Mesothelial cell of epicardium (in vitro differentiated cells): Measurements from ENCODE around the gene ZNF366. TPM values are rescaled to one million over a fixed set of nuclear protein-coding genes. Genes with fewer than 3 reads are reported as not detected.

Experiments used
- DNase-seq, 2 experiments: peaks; one replicate each; pipeline ENCODE4 v3.0.0; 2021; ENCODE audit warnings: low spot score in 2 of 2; ENCODE audit not compliant: unreplicated experiment in 2 of 2
- H3K27ac Mint-ChIP-seq: 2 replicates; pipeline ENCODE4 v1.8.0; 2021; ENCODE audit warnings: mixed read lengths
- H3K27me3 Mint-ChIP-seq: 2 replicates; pipeline ENCODE4 v1.8.0; 2021; ENCODE audit warnings: low read depth, mixed read lengths
- H3K36me3 Mint-ChIP-seq: 2 replicates; pipeline ENCODE4 v1.8.0; 2021; ENCODE audit warnings: mixed read lengths
- H3K4me1 Mint-ChIP-seq: 2 replicates; pipeline ENCODE4 v1.8.0; 2021; ENCODE audit warnings: mixed read lengths
- H3K4me3 Mint-ChIP-seq: 2 replicates; pipeline ENCODE4 v1.8.0; 2021; ENCODE audit warnings: mild to moderate bottlenecking, moderate library complexity, mixed read lengths
- H3K9me3 Mint-ChIP-seq: 2 replicates; pipeline ENCODE4 v1.8.0; 2021; ENCODE audit warnings: mixed read lengths
- CTCF ChIP-seq: fragments of 200-600 bp; sonication (generic); IDR thresholded peaks from one replicate; pipeline ENCODE4 v1.5.0; 2021; ENCODE audit warnings: antibody characterized with exemption; ENCODE audit not compliant: unreplicated experiment
- total RNA-seq: library from RNA; stranded (reverse); gene quantifications from 3 replicates; pipeline ENCODE4 v1.2.1, GENCODE V29; 2021

ZNF366 gene
- total RNA-seq, 1 donor from 2014 or later = not detected

GRCh38 chr5:72455476-72455875, 51.7 kb downstream of the ZNF366 start:
- H3K36me3 Mint-ChIP-seq = no peaks in the 10 kb centered on the region
- no peak for DNase-seq
- H3K9me3 Mint-ChIP-seq = peaks cover 3% of the 10 kb centered on the region
- no peak overlapping the region for H3K27ac Mint-ChIP-seq
- H3K4me3 Mint-ChIP-seq = no peak overlapping the region
- peaks cover 18% of the 10 kb centered on the region for H3K4me1 Mint-ChIP-seq
- no peaks in the 10 kb centered on the region for H3K27me3 Mint-ChIP-seq
- TF ChIP-seq CTCF = no peak

- Mint-ChIP-seq H3K9me3 (peaks cover 3% of the 10 kb centered on the region), H3K4me1 (peaks cover 18% of the 10 kb centered on the region), H3K27me3 (no peaks in the 10 kb centered on the region), H3K4me3 (no peak overlapping the region), H3K36me3 (no peaks in the 10 kb centered on the region), H3K27ac (no peak overlapping the region)
- no peak for TF ChIP-seq CTCF
- no peak for DNase-seq
Observed at GRCh38 chr5:72454996-72455395, 52.2 kb downstream of the ZNF366 start.

DNA sequence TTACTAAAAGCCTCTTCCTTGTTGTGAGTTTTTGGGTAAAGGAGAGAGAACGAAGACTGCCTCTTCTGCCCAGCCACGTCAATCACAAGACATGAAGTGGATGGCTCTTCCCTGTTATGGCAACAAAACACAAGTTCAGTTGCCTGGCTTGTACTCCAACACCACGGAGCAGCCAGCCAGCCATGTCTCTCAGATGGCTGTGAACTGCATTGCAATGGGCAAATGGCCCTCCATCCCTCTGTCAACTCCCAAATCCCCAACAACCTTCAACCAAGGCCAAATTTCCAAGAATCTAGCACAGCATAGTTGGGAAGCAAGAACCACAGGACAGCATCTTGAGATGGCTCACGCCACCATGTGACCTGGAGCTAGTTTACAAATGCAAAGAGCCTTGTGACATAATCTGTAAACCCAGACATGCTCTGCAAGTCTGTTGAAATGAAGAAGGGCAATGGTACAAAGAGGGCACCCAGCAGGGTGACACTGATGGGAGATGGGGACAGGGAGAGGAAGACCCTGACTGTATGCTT, 53.9 kb downstream of the ZNF366 start:
- peak overlapping the region; percentile 86 for H3K27ac Mint-ChIP-seq
- no peak for TF ChIP-seq CTCF

DNA sequence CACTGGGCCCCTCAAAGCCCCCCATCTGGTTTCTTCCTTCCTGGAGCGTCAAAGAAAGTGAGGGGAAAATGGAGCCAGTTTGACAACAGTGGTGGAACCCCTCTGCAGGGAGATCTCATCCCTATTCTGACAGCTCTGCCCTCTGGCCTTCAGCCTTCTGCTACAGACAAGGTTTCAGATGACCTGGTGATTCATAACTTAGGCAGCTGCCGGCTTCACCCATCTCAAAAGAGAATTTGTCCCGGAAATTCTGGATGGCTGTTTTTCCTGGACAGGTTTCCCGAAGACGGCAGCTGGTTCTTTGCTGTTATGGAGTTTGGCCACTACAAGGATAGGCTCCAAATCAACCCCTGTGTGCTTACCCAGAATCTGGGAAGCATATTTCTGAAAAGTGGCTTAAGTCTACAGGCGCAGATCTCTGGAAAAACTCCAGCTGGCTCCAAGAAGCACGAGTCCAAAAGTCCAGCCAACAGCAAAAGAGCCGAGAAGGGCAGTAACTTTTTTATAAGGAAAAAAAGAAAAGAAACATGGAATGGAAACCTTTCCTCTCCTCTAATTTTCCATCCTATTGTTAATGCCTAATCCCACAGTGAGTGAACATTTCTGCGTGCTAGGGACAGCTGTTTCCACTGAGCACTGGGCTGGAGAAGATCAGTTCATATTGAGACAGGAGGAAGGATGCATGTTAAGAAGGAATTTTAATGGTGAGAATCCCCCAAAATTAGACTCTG, 54.5 kb downstream of the ZNF366 start:
- Mint-ChIP-seq H3K36me3 (no peaks in the 10 kb centered on the region), H3K4me1 (peaks cover 21% of the 10 kb centered on the region), H3K4me3 (no peak overlapping the region), H3K27ac (peak overlapping the region; percentile 86), H3K27me3 (no peaks in the 10 kb centered on the region), H3K9me3 (peaks cover 3% of the 10 kb centered on the region)
- no peak for DNase-seq
- no peak for TF ChIP-seq CTCF

More for the DNA sequence above, 53.9 kb downstream of the ZNF366 start:
- no peak for DNase-seq
- Mint-ChIP-seq H3K4me1 (peaks cover 21% of the 10 kb centered on the region), H3K4me3 (no peak overlapping the region), H3K9me3 (peaks cover 3% of the 10 kb centered on the region), H3K36me3 (no peaks in the 10 kb centered on the region), H3K27me3 (no peaks in the 10 kb centered on the region)

- Mint-ChIP-seq H3K27me3 (no peaks in the 10 kb centered on the region), H3K4me3 (no peak overlapping the region), H3K4me1 (peaks cover 21% of the 10 kb centered on the region), H3K27ac (peak overlapping the region; percentile 92), H3K36me3 (no peaks in the 10 kb centered on the region), H3K9me3 (peaks cover 3% of the 10 kb centered on the region)
- TF ChIP-seq CTCF = no peak
- DNase-seq = no peak
Observed at GRCh38 chr5:72451741-72452505, 55.3 kb downstream of the ZNF366 start.
